Measurements from ENCODE around the gene MARF1.
"Not testable (repeated sequence)": the region's sequence is repeated elsewhere in the genome, so short reads cannot be mapped to it uniquely, and the experiment has no call there.

MARF1 gene

GRCh38 chr16:15653227-15653626 is 10.3 kb upstream of the MARF1 start:
- DNase-seq (ENCODE audit: low read depth) = peak; percentile 54

GRCh38 chr16:15652293-15653001 is 9.5 kb upstream of the MARF1 start:
- no peak for DNase-seq (ENCODE audit: low read depth)

- DNase-seq (ENCODE audit: low read depth) = peak; percentile 23
Measured at GRCh38 chr16:15650698-15651171, 7.8 kb upstream of the MARF1 start.

- peak; percentile 93 for DNase-seq (ENCODE audit: low read depth)
Measured at GRCh38 chr16:15650019-15650697, 7.2 kb upstream of the MARF1 start, which contains the start of gene NDE1. TSS of gene NDE1 (plus strand) at chr16:15650245. CDS start at chr16:15664779, 14,534 bp downstream.

GRCh38 chr16:15649727-15650018 is 6.7 kb upstream of the MARF1 start:
- no peak for DNase-seq (ENCODE audit: low read depth)

GRCh38 chr16:15649311-15649710 is 6.4 kb upstream of the MARF1 start:
- not testable (repeated sequence) for DNase-seq (ENCODE audit: low read depth)

- DNase-seq (ENCODE audit: low read depth) = no peak
Measured at GRCh38 chr16:15648135-15648730, 5.3 kb upstream of the MARF1 start.

GRCh38 chr16:15647294-15648014 is 4.5 kb upstream of the MARF1 start:
- no peak for DNase-seq (ENCODE audit: low read depth)

GRCh38 chr16:15646557-15647293 is 3.8 kb upstream of the MARF1 start:
- not testable (repeated sequence) for DNase-seq (ENCODE audit: low read depth)

- DNase-seq (ENCODE audit: low read depth) = peak; percentile 90
Measured at GRCh38 chr16:15644962-15645465, 2.1 kb upstream of the MARF1 start.

- peak; percentile 57 for DNase-seq (ENCODE audit: low read depth)
Measured at GRCh38 chr16:15644267-15644961, 1.5 kb upstream of the MARF1 start.

GRCh38 chr16:15643946-15644250 is 944 bp upstream of the MARF1 start:
- DNase-seq (ENCODE audit: low read depth) = no peak

- DNase-seq (ENCODE audit: low read depth) = peak; percentile 66
Measured at GRCh38 chr16:15642557-15643047, 352 bp downstream of the MARF1 start.

GRCh38 chr16:15641753-15642556 is 999 bp downstream of the MARF1 start:
- no peak for DNase-seq (ENCODE audit: low read depth)

GRCh38 chr16:15640966-15641365 is 2.0 kb downstream of the MARF1 start:
- DNase-seq (ENCODE audit: low read depth) = no peak

GRCh38 chr16:15639061-15639568 is 3.8 kb downstream of the MARF1 start:
- DNase-seq (ENCODE audit: low read depth) = no peak

GRCh38 chr16:15636392-15636873 is 6.5 kb downstream of the MARF1 start:
- no peak for DNase-seq (ENCODE audit: low read depth)

- DNase-seq (ENCODE audit: low read depth) = no peak
Measured at GRCh38 chr16:15635926-15636325, 7.0 kb downstream of the MARF1 start.

- DNase-seq (ENCODE audit: low read depth) = no peak
Measured at GRCh38 chr16:15631730-15632409, 11.1 kb downstream of the MARF1 start.

All from ELR (cell line).